Measurements from ENCODE around the gene MREG.
"Not testable (repeated sequence)": the region's sequence is repeated elsewhere in the genome, so short reads cannot be mapped to it uniquely, and the experiment has no call there.

Gene MREG

DNA sequence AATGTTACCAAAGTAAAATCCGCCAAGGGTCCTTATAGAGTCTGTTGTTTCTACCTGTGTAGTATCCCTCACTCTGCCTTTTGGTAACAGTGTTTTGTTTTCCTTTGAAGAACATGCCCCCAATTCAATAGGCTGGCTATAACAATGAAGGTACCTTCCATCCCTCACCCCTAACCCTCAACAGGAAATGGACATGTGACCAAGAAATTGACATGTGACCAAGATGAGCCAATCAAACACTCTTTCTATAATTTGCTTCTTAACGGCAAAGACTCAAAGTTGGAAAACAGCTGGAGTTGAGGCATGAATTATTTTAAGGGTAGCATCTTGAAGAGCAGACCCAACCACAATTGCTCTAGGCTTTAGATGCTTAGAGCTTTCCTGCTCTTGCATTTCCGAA lies 5.4 kb upstream of the MREG start:
- no peak for DNase-seq

DNA sequence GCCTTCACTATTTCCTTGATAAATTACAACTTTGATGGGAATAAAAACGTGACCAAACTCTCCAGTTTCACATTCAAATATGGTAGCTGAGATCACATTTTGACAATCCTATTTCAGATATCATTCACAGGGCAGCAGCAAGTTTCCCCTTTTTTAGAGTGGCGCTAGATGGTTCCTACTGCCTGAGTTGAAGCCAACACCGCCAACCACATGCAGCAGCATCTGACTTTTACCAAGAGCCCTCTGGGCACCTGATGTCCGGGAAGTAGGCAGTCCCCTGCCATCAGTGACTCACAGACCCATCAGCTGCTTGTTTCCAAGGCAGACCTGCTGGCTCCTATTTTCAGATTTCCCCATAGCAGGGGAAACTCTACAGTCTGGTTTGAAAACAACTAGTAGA lies 4.0 kb upstream of the MREG start:
- no peak for DNase-seq

DNA sequence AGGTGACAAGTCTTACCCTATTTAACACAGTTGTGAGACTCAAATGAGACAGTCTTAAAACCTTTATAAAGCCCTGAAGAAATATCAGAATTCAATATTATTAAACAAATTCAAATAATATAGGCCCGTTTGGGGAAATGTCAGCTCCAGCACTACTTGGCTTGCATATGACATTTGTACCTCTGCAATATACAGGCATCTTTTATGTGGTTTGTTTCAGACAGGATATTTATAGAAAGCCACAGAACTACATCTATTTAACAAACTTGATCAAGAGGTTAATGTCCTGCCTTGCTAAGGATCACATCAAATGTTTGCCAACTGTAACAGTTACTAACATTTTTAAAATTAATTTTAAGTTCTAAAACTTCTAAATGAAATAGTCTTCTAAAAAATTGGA lies 3.2 kb upstream of the MREG start:
- DNase-seq = no peak

DNA sequence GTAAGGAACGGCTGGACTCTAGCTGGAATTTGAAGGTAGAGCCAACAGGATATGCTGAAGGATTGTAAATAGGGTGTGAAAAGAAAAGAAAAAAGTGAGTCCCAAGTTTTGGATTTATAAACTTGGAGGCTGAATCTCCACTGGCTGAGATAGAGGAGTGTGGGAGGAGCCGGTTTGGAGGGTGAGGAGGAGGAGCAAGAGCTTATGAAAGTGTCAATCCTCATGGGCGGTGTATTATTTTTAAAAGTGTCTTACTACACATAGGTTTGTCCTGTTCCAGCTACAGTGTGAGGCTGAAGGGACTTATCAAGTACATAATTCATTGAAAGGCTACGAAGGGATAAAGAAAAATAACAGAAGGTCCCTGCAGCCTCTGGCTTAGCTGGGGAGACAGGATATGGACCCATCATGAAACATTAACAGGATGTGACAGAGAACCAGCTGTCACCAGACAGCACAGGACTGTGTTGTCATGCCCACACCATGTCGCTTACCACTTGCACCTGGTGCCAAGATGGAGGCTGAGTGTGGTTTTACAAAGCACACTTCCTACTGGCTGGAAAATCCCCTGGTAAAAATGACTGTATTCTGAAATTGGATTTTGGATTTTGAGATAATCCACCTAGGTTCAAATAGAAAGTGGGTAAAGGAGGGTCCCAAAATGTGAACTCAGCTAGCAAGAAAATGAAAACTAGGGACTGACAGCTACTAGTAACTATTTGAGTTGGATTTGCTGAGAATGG lies 2.5 kb upstream of the MREG start:
- DNase-seq = peak; percentile 85

DNA sequence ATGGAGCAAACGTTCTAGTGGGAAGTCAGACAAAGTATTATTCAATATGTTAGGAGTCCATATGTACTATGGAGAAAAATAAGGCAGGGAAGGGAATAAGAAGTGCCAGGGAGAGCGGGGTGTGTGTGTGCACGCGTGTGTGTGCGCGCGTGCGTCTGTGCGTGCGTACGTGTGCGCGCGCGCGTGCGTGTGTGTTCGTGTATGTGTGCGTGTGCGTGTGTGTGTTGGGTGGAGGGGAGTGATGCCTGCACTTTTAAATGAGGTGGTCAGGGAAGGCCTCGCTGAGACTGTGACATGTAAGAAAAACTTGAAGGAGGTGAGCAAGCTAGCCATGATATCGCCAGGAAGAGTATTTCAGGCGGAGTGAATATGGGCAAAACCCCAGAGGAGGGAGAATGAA lies 1.6 kb upstream of the MREG start:
- no peak for DNase-seq

DNA sequence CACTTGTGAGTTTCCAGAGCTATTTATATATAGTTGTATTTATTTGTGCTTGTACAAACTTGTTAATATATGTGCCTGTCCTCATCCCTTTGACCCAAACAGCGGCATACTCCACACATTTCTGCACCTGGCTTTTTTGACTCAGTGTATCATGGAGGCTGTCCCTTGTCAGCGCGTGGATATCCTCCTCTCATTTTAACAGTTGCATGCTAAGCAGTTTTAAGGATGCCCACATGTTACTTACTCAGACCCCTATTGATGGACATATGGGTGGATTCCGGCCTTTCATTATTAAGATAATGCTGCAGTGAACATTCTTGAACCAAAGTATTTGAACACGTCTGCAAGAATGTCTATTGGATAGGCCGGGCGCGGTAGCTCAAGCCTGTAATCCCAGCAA lies 655 bp upstream of the MREG start:
- no peak for DNase-seq

DNA sequence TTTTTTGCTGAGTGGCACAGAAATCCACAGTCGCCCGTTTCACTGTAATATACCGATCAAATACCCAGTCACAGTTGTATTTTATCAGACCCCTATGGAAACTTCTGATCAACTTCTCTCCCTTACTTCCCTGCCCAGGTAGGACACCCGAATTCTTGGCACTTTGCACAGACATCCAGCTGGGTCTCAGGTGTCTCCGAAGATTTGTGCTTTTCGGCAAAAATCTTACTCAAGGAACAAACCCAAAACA lies 596 bp downstream of the MREG start:
- peak; percentile 51 for DNase-seq

DNA sequence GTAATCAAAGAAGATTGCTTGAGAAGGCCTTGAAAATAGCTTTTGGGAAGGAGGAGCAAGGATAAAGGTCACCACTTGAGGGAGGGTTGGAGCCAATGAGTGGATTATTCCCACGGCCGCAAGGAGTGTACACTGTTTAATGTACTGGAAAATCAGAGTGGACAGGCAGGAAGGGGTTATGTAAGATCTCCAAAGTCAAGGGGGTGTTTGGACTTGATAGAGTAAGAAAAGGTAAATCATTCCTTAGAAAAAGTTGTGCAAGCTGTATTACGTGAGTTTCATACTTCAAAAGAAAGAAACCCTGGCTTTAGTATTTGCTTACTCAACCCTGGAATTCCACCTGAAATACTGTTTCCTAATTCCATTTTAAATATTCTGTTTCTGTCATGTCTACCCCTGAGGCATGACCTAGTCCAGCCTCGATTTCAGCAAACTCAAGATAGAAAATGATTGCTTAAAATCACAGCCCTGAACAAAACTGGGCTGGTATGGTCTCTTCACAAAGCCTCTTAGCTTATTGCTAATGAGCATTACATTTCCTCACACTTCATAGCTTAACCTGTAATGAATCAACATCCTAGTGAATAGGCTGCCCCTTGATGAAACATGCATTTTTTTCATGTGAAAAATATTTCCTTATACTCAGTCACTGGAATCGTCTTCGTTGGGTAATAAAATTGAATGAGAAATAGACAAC lies 1.1 kb downstream of the MREG start:
- DNase-seq = peak; percentile 81

DNA sequence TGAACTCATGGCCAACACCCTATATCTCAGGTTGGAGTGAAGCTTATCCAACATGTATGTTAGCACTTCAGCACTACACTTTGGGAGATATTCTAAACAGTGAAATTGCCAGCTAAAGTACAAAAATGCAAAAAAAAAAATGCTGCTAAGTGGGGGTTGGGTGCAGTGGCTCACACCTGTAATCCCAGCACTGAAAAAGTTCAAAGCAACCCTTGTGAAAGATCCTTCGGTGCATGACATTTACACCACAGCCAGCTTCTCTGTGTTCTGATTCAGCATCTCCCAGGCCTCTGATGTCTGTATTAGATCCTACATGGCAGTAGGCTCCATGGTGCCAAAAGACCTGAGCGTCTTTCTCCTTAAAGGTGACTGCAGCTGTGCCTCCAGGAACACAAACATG lies 4.1 kb downstream of the MREG start:
- DNase-seq = not testable (repeated sequence)

DNA sequence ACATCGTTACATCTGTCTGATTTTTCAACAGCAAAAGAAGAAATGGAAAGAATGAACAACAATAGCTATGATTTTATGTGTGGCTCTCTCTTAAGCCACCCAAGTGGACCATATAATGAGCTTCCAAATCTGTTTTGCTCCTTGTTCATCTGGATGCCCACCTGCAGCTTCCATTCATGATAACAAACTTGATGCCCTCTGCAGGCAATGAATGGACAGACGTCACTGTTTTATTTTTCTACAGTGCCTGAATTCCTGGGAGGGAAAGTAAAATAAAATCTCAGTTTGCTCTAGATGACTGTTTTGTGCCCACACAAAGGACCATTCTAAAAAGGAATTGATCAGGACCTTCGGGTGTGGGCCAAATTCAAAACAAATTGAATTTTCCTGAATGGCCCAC lies 5.0 kb downstream of the MREG start:
- DNase-seq = no peak

DNA sequence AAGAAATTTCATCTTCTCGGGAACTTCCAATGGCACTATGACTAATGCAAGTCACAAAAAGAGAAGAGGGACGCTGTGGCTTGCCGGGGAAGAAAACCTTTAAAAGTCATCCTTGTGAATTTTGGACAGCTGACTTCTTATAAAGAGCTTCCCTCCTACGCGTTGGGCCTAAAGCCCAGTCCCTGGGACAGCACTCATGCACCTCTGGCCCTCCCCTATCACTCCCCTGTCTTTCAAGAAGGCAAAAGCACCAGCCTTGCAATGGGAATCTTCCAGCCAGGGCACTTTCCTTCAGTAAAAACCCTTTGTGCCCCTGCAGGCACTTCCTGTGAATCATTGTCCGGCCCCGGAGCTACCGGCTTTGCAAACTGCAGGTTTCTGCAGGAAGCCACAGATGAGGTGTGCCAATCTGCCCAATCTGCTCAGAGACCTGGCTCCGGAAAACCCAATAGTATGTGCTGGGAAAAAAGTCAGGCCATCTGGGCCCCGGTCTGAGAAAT lies 7.1 kb downstream of the MREG start:
- DNase-seq = no peak

DNA sequence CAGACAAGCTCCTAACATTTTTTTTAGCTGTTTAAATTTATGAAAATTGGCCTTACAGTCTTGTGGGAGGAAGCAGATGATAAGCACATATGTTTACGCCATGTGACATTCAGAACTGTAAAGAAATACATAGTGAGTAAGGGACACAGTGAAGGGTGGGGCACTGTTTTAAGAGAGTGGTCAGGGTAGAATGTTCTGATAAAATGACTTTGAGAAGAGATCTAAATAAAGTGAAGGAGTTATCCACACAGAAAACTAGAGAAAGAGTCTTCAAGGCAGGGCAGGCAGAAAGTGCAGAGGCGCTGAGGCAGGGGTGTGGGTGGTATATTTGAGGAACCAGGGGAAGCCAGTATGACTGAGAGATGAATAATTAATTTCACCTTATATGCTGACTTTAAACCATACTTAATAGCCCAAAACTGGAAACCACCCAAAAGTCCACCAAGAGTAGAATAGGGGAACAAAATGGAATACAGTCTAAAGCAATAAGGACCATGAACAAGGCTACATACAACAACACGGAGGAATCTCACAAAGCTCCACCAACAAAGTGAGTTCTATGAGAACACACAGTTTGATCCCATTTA lies 8.6 kb downstream of the MREG start:
- DNase-seq = no peak

DNA sequence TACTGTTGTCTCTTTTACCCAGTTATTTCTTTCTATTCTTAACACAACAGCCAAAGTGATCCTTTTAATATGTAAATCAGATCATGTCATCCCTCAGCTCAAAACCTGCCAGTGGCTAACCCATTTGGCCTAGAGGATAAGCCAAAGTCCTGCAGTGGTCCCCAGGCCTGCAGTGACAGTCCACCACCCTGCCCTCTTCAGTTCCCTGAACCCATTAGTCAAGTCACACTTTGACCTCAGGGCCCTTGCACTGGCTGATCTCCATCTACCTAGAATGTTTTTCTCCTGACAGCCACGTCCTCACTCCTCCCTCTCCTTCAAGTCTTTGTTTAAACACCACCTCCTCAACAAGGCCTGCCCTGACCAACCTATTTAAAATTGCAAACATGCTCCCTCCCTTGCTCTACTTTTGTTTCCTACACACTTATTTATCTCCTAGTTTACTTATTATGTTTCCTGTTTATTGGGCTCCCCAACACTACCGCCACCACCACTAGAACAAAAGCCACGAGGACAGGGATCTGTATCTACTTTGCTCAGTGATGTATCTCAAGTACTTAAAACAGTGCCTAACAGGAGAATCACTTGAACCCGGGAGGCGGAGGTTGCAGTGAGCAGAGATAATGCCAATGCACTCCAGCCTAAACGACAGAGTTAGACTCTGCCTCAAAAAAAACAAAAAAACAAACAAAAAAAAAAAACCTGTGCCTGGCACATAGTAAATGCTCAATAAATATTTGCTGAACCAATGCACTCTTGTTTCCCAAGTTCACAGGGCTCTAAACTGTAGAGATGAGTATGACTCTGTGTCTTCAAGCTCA lies 9.3 kb downstream of the MREG start:
- DNase-seq = no peak

DNA sequence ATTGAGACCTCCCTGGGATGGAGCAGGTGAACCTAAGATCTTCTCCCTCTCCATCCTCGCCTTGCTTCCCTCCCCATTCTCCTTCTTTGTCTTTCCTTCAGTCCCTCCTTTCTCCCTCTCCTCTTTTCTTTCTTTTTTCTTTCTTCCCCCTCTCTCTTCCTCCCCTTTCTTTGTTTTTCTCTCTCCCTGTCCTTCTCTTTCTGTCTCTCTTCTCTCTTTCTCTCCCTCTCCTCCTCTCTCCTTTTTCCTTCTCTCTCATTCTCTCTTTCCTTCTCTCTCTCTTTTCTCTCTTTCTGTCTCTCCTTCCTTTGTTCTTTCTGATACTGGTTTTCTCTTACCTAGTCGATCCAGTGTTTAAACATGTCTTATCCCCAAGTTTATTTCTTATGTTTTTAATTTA lies 10.7 kb downstream of the MREG start:
- no peak for DNase-seq

DNA sequence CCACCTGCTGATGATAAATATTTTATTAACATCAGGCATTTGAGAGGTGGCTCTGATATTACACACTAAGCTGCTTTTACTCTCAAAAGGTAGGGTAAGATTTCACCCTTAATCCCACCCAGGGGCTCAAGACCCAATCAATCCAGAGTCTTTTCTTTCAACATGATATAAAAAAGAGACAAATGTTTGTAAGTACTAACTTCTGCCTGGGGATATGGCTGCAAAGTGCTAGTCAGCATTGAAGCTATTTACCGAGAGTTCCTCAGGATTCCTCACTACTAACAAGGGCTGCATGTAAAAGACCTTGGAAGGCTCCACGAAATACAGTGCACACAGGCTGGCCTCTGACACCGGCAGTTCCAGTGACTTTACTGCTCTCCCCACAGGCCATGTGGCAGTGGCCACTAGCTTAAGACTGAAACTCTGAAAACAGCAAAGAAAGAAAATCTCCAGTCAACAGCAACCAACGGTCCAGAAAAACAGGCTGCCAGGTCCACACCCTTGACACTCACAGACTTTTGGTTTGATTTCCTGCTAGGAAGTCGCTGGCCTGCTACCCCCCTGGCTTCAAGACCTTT lies 11.2 kb downstream of the MREG start:
- DNase-seq = peak; percentile 53

DNA sequence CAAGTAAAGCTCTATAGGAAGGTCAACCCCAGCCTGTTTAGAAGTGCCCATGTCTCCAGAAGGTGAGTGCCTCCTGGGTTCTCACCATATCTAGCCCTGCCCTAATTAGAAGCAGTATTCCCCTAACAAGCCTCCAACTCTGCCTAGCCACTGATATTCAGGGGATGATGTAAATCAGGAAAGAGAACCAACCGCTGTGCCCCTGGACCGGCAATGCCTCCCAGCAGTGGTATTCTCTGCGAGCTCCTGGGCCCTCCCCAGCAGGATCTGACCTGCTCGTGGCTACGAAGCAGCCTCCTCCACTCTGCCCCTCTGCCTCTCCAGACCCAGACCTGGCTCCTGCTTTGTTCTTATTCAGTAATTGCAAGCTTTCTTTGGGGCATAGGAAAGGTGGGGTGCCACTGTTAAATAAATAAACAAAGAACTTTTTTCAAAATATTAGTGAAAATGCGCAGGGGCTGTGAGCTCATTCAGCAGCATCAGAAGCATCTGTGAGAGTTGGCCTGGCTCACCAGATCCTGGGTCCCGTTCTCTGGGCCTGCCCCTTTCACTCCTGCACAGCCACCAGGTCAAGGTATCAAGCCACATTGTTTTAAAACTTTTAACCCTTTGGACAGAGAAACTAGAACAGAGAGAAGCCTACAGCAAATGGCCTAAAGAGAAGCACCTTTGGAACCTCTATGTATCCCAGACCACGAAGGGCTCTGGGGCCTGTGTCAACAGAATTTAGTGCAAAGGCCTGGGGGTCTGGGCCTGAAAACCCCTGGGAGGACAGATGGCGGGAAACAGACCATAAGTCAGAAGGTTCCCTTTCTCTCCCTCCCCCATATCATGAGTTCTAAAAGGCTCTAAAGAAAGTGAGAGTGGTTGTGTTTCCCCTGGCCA lies 11.9 kb downstream of the MREG start:
- peak; percentile 62 for DNase-seq

DNA sequence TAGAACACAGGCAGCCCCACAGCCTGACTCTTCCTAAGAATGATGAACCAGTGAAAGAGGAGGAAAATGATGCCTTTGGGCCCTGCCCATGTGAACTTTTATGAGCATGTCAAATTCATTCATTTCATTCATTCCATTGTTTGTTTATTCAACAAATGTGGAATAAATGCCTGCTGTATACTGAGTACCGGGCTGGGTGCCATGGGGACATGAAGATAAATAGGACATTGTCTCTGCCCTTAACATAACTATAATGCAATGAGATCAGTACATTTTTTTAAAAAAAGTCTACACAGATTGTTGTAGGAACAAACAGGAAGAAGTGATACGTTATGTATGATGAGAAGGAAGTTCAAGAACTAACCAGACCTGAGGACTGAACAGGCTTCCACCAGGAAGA lies 14.7 kb downstream of the MREG start:
- DNase-seq = no peak

DNA sequence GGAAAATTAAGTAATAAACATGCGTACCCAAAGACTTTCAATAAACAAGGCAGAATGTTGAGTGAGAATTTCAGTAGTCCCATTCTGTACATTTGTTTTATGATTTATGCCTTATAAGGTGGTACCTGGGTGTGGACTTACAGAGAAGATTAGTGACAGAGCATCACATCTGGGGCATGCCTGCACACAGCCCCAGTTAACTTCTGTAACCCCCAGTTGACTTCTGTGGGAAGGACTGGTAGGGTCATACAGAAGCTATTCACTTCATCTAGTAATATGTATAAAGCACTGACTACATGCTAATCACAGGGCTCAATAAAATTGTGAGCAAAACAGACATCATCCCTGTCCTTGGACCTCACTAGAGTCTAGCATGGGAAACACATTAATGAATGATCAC lies 16.1 kb downstream of the MREG start:
- no peak for DNase-seq

DNA sequence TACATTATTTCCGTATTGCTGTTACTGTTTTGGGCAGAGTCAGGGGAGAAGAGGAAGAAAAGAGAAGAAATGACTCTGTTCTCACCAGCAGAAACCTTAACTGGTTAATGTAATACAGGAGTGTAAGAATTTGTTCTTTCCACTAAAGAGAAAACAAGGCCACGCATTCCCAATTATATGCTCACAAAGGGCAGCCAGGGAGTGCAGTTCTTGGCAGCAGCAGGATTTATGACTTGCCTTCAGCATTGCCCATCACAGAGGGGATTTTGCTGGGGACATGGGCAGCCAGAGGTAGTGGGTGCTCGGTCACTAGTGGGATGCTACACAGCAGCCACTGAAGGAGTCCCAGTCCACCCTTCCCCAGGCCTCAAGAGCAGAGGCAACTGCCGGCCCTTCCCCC lies 18.4 kb downstream of the MREG start:
- DNase-seq = no peak

DNA sequence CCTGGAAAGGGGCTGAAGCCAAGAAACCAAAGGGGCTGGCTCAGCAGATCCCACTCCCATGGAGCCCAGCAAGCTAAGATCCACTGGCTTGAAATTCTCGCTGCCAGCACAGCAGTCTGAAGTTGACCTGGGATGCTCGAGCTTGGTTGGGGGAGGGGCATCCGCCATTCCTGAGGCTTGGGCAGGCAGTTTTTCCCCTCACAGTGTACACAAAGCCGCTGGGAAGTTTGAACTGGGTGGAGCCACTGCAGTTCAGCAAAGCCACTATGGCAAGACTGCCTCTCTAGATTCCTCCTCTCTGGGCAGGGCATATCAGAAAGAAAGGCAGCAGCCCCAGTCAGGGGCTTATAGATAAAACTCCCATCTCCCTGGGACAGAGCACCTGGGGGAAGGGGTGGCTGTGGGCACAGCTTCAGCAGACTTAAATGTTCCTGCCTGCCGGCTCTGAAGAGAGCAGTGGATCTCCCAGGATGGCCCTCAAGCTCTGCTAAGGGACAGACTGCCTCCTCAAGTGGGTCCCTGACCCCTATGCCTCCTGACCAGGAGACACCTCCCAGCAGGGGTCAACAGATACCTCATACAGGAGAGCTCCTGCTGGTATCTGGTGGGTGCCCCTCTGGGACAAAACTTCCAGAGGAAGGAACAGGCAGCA lies 24.7 kb downstream of the MREG start:
- not testable (repeated sequence) for DNase-seq

DNA sequence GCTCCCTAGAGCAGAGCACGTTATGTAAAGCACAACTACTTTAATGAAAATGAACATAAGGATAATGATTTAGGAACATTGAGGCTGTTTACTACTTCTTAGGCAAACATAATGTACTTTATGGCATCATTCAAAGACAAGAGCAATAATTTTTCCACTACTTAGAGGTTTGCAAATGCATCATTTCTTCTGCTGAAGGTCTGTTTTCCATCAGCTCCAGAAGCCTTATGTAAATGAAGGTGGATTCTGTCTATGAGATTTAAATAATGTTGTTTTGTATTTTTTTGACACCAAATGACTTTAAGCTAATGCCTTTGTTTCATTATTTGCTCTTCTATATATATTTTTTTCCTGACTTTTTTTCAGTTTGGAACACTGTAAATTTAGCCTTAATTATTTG lies 28.1 kb downstream of the MREG start:
- no peak for DNase-seq

DNA sequence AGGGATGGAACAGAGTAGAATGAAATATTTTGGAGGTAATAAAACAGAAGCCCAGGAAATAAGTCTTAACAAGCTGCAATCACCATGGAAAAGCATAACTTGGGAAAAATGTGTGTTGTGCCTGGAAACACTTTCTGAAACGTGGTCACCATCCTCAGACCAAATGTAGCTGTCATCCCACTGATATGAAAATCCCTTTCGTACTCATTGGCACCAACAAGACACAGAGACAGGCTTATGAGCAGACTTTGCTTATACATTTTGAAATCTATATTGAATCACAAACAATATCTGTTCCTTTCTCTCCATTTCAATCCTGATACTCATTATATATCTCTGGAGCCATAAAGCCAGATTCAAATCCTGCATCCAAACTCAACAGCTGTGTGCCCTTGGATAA lies 28.7 kb downstream of the MREG start:
- no peak for DNase-seq

All from eye (tissue), 1 donor.